A673 (cell line): ENCODE measurements around the gene ACCS.

Source experiments
- EZH2 ChIP-seq: fragments of 200-600 bp; sonication (generic); IDR thresholded peaks from 2 replicates; pipeline ENCODE4 v1.6.1; 2017; ENCODE audit warnings: borderline replicate concordance, low read depth, mild to moderate bottlenecking, mixed read lengths, antibody characterized with exemption, low read length; ENCODE audit not compliant: poor library complexity, severe bottlenecking
- TF ChIP-seq, protein P1 (sequence below): fragments of 300-800, 200-600 bp; sonication (generic); conservative IDR thresholded peaks from 2 replicates; pipeline ENCODE4 v1.5.1; 2017; ENCODE audit warnings: low read depth, mild to moderate bottlenecking, antibody characterized with exemption, low read length, moderate library complexity, mixed read lengths

GRCh38 chr11:44046182-44046581 is 19.9 kb upstream of the ACCS start:
- TF ChIP-seq, protein P1, sequence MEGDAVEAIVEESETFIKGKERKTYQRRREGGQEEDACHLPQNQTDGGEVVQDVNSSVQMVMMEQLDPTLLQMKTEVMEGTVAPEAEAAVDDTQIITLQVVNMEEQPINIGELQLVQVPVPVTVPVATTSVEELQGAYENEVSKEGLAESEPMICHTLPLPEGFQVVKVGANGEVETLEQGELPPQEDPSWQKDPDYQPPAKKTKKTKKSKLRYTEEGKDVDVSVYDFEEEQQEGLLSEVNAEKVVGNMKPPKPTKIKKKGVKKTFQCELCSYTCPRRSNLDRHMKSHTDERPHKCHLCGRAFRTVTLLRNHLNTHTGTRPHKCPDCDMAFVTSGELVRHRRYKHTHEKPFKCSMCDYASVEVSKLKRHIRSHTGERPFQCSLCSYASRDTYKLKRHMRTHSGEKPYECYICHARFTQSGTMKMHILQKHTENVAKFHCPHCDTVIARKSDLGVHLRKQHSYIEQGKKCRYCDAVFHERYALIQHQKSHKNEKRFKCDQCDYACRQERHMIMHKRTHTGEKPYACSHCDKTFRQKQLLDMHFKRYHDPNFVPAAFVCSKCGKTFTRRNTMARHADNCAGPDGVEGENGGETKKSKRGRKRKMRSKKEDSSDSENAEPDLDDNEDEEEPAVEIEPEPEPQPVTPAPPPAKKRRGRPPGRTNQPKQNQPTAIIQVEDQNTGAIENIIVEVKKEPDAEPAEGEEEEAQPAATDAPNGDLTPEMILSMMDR: no peak
- TF ChIP-seq EZH2: no peak
